Muscle of leg (tissue), 11 donors: ENCODE measurements around the gene NECAB2. TPM values are rescaled to one million over a fixed set of nuclear protein-coding genes. Genes with fewer than 3 reads are reported as not detected.

Experiments used
- DNase-seq: peaks from one replicate; pipeline ENCODE4 v3.0.0; 2013
- H3K27ac ChIP-seq: one replicate; pipeline ENCODE4 v1.5.1; 2013; ENCODE audit warnings: mild to moderate bottlenecking, low read length, control low read depth
- H3K27me3 ChIP-seq: one replicate; pipeline ENCODE4 v1.6.1; 2013; ENCODE audit warnings: low read length; ENCODE audit not compliant: control insufficient read depth, insufficient read depth
- H3K36me3 ChIP-seq: one replicate; pipeline ENCODE4 v1.6.1; 2013; ENCODE audit warnings: low read length; ENCODE audit not compliant: control insufficient read depth, insufficient read depth
- H3K4me1 ChIP-seq: one replicate; pipeline ENCODE4 v1.6.1; 2013; ENCODE audit warnings: low read length; ENCODE audit not compliant: control insufficient read depth, insufficient read depth
- H3K4me3 ChIP-seq: one replicate; pipeline ENCODE4 v1.5.1; 2013; ENCODE audit warnings: low read length, control low read depth
- H3K9me3 ChIP-seq: replicated peaks from 2 replicates; pipeline ENCODE4 v1.6.1; 2013; ENCODE audit warnings: low read depth, low read length; ENCODE audit not compliant: control insufficient read depth
- WGBS: methylation state at CpG from one replicate; pipeline ENCODE4 v1.1.5; 2013; ENCODE audit warnings: missing lambda C conversion rate; ENCODE audit not compliant: insufficient coverage; 5-methylcytosine and 5-hydroxymethylcytosine counted together
- polyA plus RNA-seq, 8 donors: library from polyadenylated mRNA; unstranded; fragments of 120-200 nt; gene quantifications; one replicate each; pipeline versions ENCODE4 v1.2.1 to v1.2.3, GENCODE V29; 2013; ENCODE audit warnings: inconsistent platforms in 1 of 8, low replicate concordance in 1 of 8; ENCODE audit not compliant: insufficient read length in 8 of 8, insufficient read depth in 1 of 8
- total RNA-seq: library from RNA; stranded (reverse); fragments of 120-200 nt; gene quantifications from one replicate; pipeline ENCODE4 v1.2.4, GENCODE V29; 2013

NECAB2 gene
- total and polyA plus RNA-seq, 9 donors = 0.22 to 1.5 (median 0.84) TPM

DNA sequence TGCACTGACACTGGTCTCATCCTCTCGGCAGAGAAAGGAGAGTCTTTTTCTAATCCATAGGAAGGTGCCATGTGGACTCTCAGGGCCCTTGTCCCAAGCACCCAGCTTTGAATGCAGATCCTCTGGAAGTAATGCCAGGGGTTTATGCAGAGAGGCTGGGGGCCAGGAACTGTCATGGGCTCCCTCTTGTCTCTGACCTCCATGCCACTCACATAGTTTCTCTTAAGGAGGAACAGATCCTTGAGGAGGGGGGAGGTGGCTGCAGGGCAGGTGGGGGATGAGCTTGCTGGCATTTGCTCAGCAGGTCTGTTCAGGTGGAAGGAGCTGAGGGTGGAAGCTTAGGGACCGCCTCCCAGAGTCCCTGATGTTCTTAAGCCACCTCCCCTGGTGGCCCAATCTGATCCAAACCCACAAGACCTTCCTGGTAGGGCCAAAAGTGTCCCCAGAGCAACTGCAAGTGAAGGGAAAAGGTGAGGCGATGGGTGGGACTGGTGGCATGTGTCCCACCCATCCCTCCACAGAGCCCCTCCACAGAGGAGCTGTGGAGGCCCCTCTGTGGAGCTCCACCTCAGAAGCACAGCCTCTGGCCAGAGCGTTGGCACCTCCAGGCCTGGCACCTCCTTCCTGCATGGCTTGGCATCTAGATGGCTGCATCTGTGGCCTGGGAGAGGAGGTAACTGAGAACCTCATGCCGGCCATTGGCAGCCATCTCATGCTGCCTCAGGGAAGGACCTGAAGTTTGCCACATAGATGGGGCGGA is 9.2 kb downstream of the NECAB2 start:
- Histone ChIP-seq H3K4me3 (no peak overlapping the region), H3K9me3 (peaks cover 12% of the 10 kb centered on the region), H3K27ac (no peak overlapping the region), H3K27me3 (peaks cover 3% of the 10 kb centered on the region), H3K4me1 (no peaks in the 10 kb centered on the region), H3K36me3 (no peaks in the 10 kb centered on the region)
- 94% methylated on average over 3 of the region's 6 CpGs for WGBS
- no peak for DNase-seq

DNA sequence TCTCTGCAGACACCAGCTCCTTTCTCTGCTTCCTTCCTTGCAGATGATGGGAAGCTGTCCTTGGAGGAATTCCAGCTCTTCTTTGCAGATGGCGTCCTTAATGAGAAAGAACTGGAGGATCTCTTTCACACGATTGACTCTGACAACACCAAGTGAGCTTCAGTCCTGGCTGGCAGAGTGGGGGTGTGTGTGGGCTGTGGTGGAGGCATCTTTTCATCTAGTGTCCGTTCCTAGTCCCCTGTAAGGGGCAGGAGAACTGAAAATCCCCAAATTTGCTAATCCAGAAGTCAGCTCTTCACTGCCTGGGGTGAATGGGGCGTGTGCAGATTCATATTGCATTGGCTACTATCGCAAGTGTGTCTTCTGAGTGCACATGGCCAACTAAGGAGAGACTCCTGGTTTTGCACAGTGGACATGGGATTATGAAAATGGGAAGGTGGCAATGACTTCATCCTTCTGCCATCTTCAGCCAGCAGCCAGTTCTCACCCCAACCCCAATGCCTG is 10.4 kb downstream of the NECAB2 start:
- peaks cover 12% of the 10 kb centered on the region for H3K9me3 ChIP-seq
- no peak overlapping the region for H3K4me3 ChIP-seq
- DNase-seq = no peak
- H3K36me3 ChIP-seq = no peaks in the 10 kb centered on the region
- WGBS = 95% methylated on average over 3 of the region's 5 CpGs
- H3K27me3 ChIP-seq = no peaks in the 10 kb centered on the region
- no peaks in the 10 kb centered on the region for H3K4me1 ChIP-seq
- no peak overlapping the region for H3K27ac ChIP-seq

- DNase-seq = no peak
- H3K9me3 ChIP-seq = peaks cover 12% of the 10 kb centered on the region
- H3K27ac ChIP-seq = no peak overlapping the region
- H3K36me3 ChIP-seq = no peaks in the 10 kb centered on the region
- H3K4me1 ChIP-seq = no peaks in the 10 kb centered on the region
- H3K4me3 ChIP-seq = no peak overlapping the region
- no peaks in the 10 kb centered on the region for H3K27me3 ChIP-seq
- WGBS = 100% methylated on average over 1 of the region's 7 CpGs
These were observed 11.4 kb downstream of the NECAB2 start for GRCh38 chr16:83979441-83979840.

DNA sequence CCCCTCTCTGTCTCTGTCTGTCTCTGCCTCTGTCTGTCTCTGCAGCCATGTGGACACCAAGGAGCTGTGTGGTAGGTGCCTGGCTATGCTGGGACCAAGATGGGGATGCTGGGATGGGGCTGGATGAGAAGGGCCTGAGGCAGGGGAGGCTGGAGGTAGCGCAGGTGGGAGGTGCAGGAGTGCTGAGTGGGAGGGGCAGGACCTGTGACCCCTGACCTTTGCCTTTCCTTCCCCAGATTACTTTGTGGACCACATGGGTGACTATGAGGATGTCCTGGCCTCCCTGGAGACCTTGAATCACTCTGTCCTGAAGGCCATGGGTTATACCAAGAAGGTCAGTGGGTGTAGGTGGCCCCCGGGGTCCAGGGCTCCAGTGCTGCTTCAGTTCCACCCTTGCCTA is 12.8 kb downstream of the NECAB2 start:
- no peak for DNase-seq
- WGBS = 100% methylated on average over 1 of the region's 2 CpGs
- Histone ChIP-seq H3K27ac (no peak overlapping the region), H3K9me3 (peaks cover 12% of the 10 kb centered on the region), H3K4me1 (no peaks in the 10 kb centered on the region), H3K4me3 (no peak overlapping the region), H3K36me3 (no peaks in the 10 kb centered on the region), H3K27me3 (no peaks in the 10 kb centered on the region)

- no peak overlapping the region for H3K4me3 ChIP-seq
- H3K27ac ChIP-seq = no peak overlapping the region
- peaks cover 12% of the 10 kb centered on the region for H3K9me3 ChIP-seq
- 96% methylated on average over 8 of the region's 8 CpGs for WGBS
- no peaks in the 10 kb centered on the region for H3K36me3 ChIP-seq
- DNase-seq = no peak
- H3K4me1 ChIP-seq = no peaks in the 10 kb centered on the region
- no peaks in the 10 kb centered on the region for H3K27me3 ChIP-seq
These were observed 13.8 kb downstream of the NECAB2 start for GRCh38 chr16:83981799-83982198.

DNA sequence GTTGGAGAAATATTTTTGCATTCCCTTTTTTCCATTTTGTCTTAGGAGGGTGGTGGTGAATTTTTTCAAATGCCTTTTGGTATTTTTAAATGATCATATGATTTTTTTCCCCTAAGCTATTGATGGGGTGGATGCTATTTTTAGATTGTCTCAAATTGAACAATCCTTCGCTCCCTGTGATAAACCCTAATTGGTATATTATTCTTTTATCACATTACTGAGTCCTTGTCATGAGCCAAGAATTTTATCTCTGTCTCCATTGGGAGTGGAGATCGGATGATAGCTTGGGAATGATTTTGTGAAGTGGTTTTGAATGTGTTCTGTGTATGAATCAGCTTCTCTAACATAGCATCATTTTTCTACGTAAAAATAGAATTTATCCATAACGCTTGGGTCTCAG is 15.4 kb downstream of the NECAB2 start:
- Histone ChIP-seq H3K27ac (no peak overlapping the region), H3K4me3 (no peak overlapping the region), H3K9me3 (peaks cover 7% of the 10 kb centered on the region), H3K27me3 (no peaks in the 10 kb centered on the region), H3K4me1 (no peaks in the 10 kb centered on the region), H3K36me3 (no peaks in the 10 kb centered on the region)
- no CpG with 5 or more reads among the region's 4 CpGs for WGBS
- no peak for DNase-seq

GRCh38 chr16:83989300-83989699 is 21.3 kb downstream of the NECAB2 start:
- WGBS = 71% methylated on average over 5 of the region's 8 CpGs
- no peaks in the 10 kb centered on the region for H3K9me3 ChIP-seq
- H3K27ac ChIP-seq = no peak overlapping the region
- DNase-seq = no peak
- peaks cover 9% of the 10 kb centered on the region for H3K4me1 ChIP-seq
- no peaks in the 10 kb centered on the region for H3K36me3 ChIP-seq
- H3K27me3 ChIP-seq = peaks cover 10% of the 10 kb centered on the region
- H3K4me3 ChIP-seq = no peak overlapping the region

DNA sequence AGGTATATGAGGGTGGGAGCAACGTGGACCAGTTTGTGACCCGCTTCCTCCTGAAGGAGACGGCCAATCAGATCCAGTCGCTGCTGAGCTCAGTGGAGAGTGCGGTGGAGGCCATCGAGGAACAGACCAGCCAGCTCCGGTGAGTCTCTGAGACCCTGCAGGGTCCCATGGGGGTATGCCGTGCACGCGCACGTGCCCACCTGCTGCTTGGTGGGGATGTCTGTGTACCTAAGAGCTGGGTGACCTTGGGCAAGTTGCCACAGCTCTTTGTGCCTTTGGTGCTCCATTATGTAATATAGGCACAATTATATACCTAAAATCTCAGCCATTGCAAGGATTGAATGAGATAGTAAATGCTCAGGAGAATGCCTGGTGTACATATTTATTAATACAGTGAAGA is 22.4 kb downstream of the NECAB2 start:
- no peak overlapping the region for H3K4me3 ChIP-seq
- peaks cover 9% of the 10 kb centered on the region for H3K4me1 ChIP-seq
- 92% methylated on average over 6 of the region's 11 CpGs for WGBS
- DNase-seq = no peak
- peaks cover 10% of the 10 kb centered on the region for H3K27me3 ChIP-seq
- no peaks in the 10 kb centered on the region for H3K9me3 ChIP-seq
- no peaks in the 10 kb centered on the region for H3K36me3 ChIP-seq
- H3K27ac ChIP-seq = no peak overlapping the region

DNA sequence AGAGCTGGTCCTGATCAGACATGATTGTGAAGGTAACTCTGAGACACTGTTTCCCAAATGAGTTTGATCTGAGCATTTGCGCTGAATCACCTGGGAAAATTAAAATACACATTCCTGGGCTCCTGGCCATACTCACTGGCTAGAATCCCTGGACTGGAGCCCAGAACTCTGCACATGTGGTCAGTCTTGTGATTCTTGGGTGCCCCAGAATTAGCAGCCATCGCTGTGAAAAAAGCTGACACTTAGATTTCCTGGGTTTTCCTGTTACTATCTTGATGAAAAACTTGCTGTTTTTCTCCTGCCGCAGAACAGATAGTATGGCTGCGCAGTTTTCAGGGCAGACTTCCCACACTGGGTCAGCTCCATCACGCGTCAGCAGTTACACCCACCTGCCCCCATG is 24.6 kb downstream of the NECAB2 start:
- 51% methylated on average over 5 of the region's 6 CpGs for WGBS
- DNase-seq = peak; percentile 67
- Histone ChIP-seq H3K27me3 (peaks cover 19% of the 10 kb centered on the region), H3K9me3 (no peaks in the 10 kb centered on the region), H3K4me3 (no peak overlapping the region), H3K27ac (no peak overlapping the region), H3K4me1 (peaks cover 15% of the 10 kb centered on the region), H3K36me3 (no peaks in the 10 kb centered on the region)

GRCh38 chr16:83994087-83994486 is 26.0 kb downstream of the NECAB2 start:
- Histone ChIP-seq H3K4me1 (peaks cover 15% of the 10 kb centered on the region), H3K9me3 (no peaks in the 10 kb centered on the region), H3K27me3 (peaks cover 18% of the 10 kb centered on the region), H3K4me3 (no peak overlapping the region), H3K27ac (no peak overlapping the region), H3K36me3 (no peaks in the 10 kb centered on the region)
- DNase-seq = peak; percentile 30
- WGBS = 60% methylated on average over 1 of the region's 8 CpGs
